HCT116 (cell line): Measurements from ENCODE around the gene ABCA1. TPM values are rescaled to one million over a fixed set of nuclear protein-coding genes. Genes with fewer than 3 reads are reported as not detected.

Experiments used
- ATAC-seq: fragments of 200-7000 bp; cut with Tn5 transposase; 2 replicates; pipeline ENCODE4 v1.9.1; 2020; ENCODE audit warnings: mild to moderate bottlenecking, moderate library complexity
- BruUV-seq: library from RNA; stranded (reverse); fragments of 400-500 nt; replicated peaks from 2 replicates; lab custom pipeline; 2021; lab: Mats Ljungman, UMichigan
- CTCF ChIA-PET: fragments of 300-600 bp; sonication (Branson Sonifier 250); formaldehyde crosslinking; loops from one replicate; lab custom pipeline; 2021; ENCODE audit warnings: antibody characterized with exemption; lab: Charles Lee
- POLR2A ChIA-PET: fragments of 300-600, 350-600 bp; sonication (Branson Sonifier 250); formaldehyde crosslinking; loops from one replicate; lab custom pipeline; 2021; ENCODE audit warnings: antibody characterized with exemption; lab: Charles Lee
- RAD21 ChIA-PET, 2 experiments: fragments of 300-600 bp; sonication (Branson Sonifier 250); formaldehyde crosslinking; loops; one replicate each; lab custom pipeline; 2023; ENCODE audit warnings: low total read pairs in 2 of 2; ENCODE audit not compliant: uncharacterized antibody in 2 of 2, unreplicated experiment in 2 of 2, low non-redundant PET in 1 of 2; lab: Charles Lee
- DNase-seq: peaks from one replicate; pipeline ENCODE4 v3.0.0-alpha.2; 2010; ENCODE audit warnings: low read depth, low spot score
- H2AFZ ChIP-seq: fragments of 200-600 bp; shearing (Covaris generic), sonication (generic); 2 replicates; pipeline ENCODE4 v1.6.1; 2017; ENCODE audit warnings: low read depth, mixed run types, mixed read lengths, antibody characterized with exemption, low read length; ENCODE audit not compliant: poor library complexity, severe bottlenecking
- H3K27ac ChIP-seq: 2 replicates; pipeline ENCODE4 v1.5.1; 2012; ENCODE audit warnings: low read depth, low read length
- H3K27me3 ChIP-seq: fragments of 200-600 bp; sonication (generic); 2 replicates; pipeline ENCODE4 v1.6.1; 2016; ENCODE audit warnings: mixed run types, low read length, mixed read lengths; ENCODE audit not compliant: insufficient read depth
- H3K36me3 ChIP-seq, 2 experiments: fragments of 200-500 bp in 1 of 2; fragments of 200-600 bp in 1 of 2; sonication (Bioruptor generic) in 1 of 2; sonication (generic) in 1 of 2; 2 replicates each; pipeline versions ENCODE4 v1.5.1 to v1.6.1; 2014 to 2016; ENCODE audit warnings: low read length in 2 of 2, inconsistent platforms in 1 of 2, mixed read lengths in 1 of 2, mixed run types in 1 of 2; ENCODE audit not compliant: insufficient read depth in 2 of 2, control insufficient read depth in 1 of 2
- H3K4me1 ChIP-seq, 2 experiments: fragments of 200-600 bp in 1 of 2; sonication (generic) in 1 of 2; 2 replicates each; pipeline versions ENCODE4 v1.5.1 to v1.6.1; 2012 to 2017; ENCODE audit warnings: low read length in 2 of 2, inconsistent platforms in 1 of 2, mild to moderate bottlenecking in 1 of 2, mixed read lengths in 1 of 2, mixed run types in 1 of 2, moderate library complexity in 1 of 2; ENCODE audit not compliant: insufficient read depth in 2 of 2, control insufficient read depth in 1 of 2
- H3K4me2 ChIP-seq: fragments of 200-600 bp; sonication (generic); 2 replicates; pipeline ENCODE4 v1.6.1; 2017; ENCODE audit warnings: mixed run types, low read length, mixed read lengths
- H3K4me3 ChIP-seq, 2 experiments: fragments of 200-600 bp in 1 of 2; sonication (generic) in 1 of 2; replicated peaks in 1 of 2; 2 replicates each; pipeline ENCODE4 v1.5.1; 2011 to 2016; ENCODE audit warnings: low read length in 2 of 2, control low read depth in 1 of 2, low read depth in 1 of 2, mild to moderate bottlenecking in 1 of 2, mixed read lengths in 1 of 2, mixed run types in 1 of 2
- H3K79me2 ChIP-seq: fragments of 200-600 bp; sonication (generic); 2 replicates; pipeline ENCODE4 v1.6.1; 2017; ENCODE audit warnings: mild to moderate bottlenecking, mixed run types, low read length, moderate library complexity, mixed read lengths; ENCODE audit not compliant: insufficient read depth
- H3K9ac ChIP-seq: fragments of 200-600 bp; sonication (generic); 2 replicates; pipeline ENCODE4 v1.6.1; 2016; ENCODE audit warnings: low read length, mixed read lengths
- H3K9me2 ChIP-seq: fragments of 200-600 bp; sonication (generic), shearing (Covaris generic); 2 replicates; pipeline ENCODE4 v1.6.1; 2017; ENCODE audit warnings: mixed run types, mild to moderate bottlenecking, moderate library complexity; ENCODE audit not compliant: insufficient read depth
- H3K9me3 ChIP-seq, 2 experiments: fragments of 200-500 bp in 1 of 2; fragments of 200-600 bp in 1 of 2; sonication (Bioruptor generic) in 1 of 2; sonication (generic) in 1 of 2; 2 replicates each; pipeline ENCODE4 v1.6.1; 2014 to 2017; ENCODE audit warnings: low read length in 2 of 2, mixed read lengths in 2 of 2, inconsistent platforms in 1 of 2, low read depth in 1 of 2, mild to moderate bottlenecking in 1 of 2, mixed run types in 1 of 2, moderate library complexity in 1 of 2; ENCODE audit not compliant: control insufficient read depth in 1 of 2, insufficient read depth in 1 of 2
- H4K20me1 ChIP-seq: fragments of 200-600 bp; sonication (generic), shearing (Covaris generic); 2 replicates; pipeline ENCODE4 v1.6.1; 2017; ENCODE audit warnings: mixed run types, mild to moderate bottlenecking, moderate library complexity; ENCODE audit not compliant: insufficient read depth
- CBX3 ChIP-seq: IDR thresholded peaks from 2 replicates; pipeline ENCODE4 v1.6.1; 2012; ENCODE audit warnings: low read depth
- ELF1 ChIP-seq: IDR thresholded peaks from 2 replicates; pipeline ENCODE4 v1.6.1; 2012; ENCODE audit warnings: low read depth, borderline replicate concordance
- EZH2phosphoT487 ChIP-seq: fragments of 200-600 bp; IDR thresholded peaks from 2 replicates; pipeline ENCODE4 v1.6.1; 2018; ENCODE audit warnings: antibody characterized with exemption, borderline replicate concordance
- POLR2A ChIP-seq: IDR thresholded peaks from 2 replicates; pipeline ENCODE4 v1.7.0; 2011; ENCODE audit warnings: borderline replicate concordance; ENCODE audit not compliant: insufficient read depth, insufficient read length; ENCODE audit errors: extremely low read depth
- RAD21 ChIP-seq: IDR thresholded peaks from 2 replicates; pipeline ENCODE4 v1.6.1; 2012; ENCODE audit warnings: low read depth, mild to moderate bottlenecking
- SIN3A ChIP-seq: IDR thresholded peaks from 2 replicates; pipeline ENCODE4 v1.6.1; 2012; ENCODE audit warnings: low read depth
- SP1 ChIP-seq: IDR thresholded peaks from 2 replicates; pipeline ENCODE4 v1.6.1; 2012; ENCODE audit warnings: low read depth
- SRF ChIP-seq: IDR thresholded peaks from 2 replicates; pipeline ENCODE4 v1.6.1; 2012; ENCODE audit warnings: low read depth
- TCF7L2 ChIP-seq: IDR thresholded peaks from 2 replicates; pipeline ENCODE4 v1.7.0; 2011; ENCODE audit warnings: borderline replicate concordance, inconsistent platforms; ENCODE audit not compliant: insufficient read depth, insufficient read length; ENCODE audit errors: extremely low read depth
- ZFX ChIP-seq: fragments of 450-650 bp; IDR thresholded peaks from 2 replicates; pipeline ENCODE4 v1.6.1; 2017
- ZNF274 ChIP-seq: fragments of 200-500 bp; sonication (Bioruptor generic); IDR thresholded peaks from 2 replicates; pipeline ENCODE4 v1.6.1; 2014; ENCODE audit warnings: mild to moderate bottlenecking, low read depth, low read length, inconsistent platforms
- intact Hi-C: fragments of 100-400 bp; cut with micrococcal nuclease; formaldehyde crosslinking; loops from 2 replicates; pipeline ENCODE4 v1.10.0; 2022
- total RNA-seq: library from RNA; stranded (reverse); gene quantifications from one replicate; pipeline ENCODE4 v1.2.1, GENCODE V29; 2021; ENCODE audit not compliant: unreplicated experiment
- TF ChIP-seq, protein P1 (sequence below): IDR thresholded peaks from 2 replicates; pipeline ENCODE4 v1.6.1; 2012
- TF ChIP-seq, protein P2 (sequence below), 3 experiments: fragments of 200-600 bp in 1 of 3; sonication (generic) in 1 of 3; IDR thresholded peaks in 2 of 3; conservative IDR thresholded peaks in 1 of 3; 2 replicates each; pipeline ENCODE4 v1.5.1; 2012 to 2017; ENCODE audit warnings: low read depth in 2 of 3, low read length in 2 of 3, antibody characterized with exemption in 1 of 3, borderline replicate concordance in 1 of 3, control low read depth in 1 of 3, mild to moderate bottlenecking in 1 of 3, mixed read lengths in 1 of 3, mixed run types in 1 of 3, moderate library complexity in 1 of 3; ENCODE audit not compliant: insufficient read depth in 1 of 3
- TF ChIP-seq, protein P3 (sequence below): IDR thresholded peaks from 2 replicates; pipeline ENCODE4 v1.6.1; 2011; ENCODE audit warnings: mild to moderate bottlenecking, low read length, moderate library complexity; ENCODE audit not compliant: insufficient replicate concordance; ENCODE audit errors: extremely low read depth

Gene ABCA1
- total RNA-seq, 1 experiment from 2014 or later = 0.89 TPM

DNA sequence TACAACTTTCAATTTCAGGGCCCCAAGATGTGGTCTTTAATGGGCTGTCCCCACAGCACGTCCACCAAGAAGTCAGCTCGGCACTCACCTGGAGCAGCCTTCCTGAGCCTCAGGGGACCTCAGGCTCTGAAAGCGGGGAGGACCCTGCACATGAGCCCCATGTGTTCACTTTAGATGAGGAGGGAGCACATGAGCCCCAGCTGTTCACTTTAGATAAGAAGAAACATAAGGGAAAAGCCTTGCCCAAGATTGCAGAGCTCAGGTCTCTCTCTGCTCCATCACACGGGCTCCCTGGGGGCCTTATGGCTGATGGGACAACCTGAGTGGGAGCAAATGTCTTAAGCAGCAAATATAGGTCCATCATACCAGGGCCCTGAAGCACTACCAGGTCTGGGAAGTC is 107.6 kb downstream of the ABCA1 start:
- Histone ChIP-seq H3K9me3 (no peaks in the 10 kb centered on the region), H3K4me2 (no peak overlapping the region), H3K27me3 (no peaks in the 10 kb centered on the region), H3K79me2 (no peaks in the 10 kb centered on the region), H3K4me3 (no peak overlapping the region)
- intact Hi-C loops = no loop called here
- no peak for TF ChIP-seq CBX3
- TF ChIP-seq ZNF274 = no peak
- TF ChIP-seq ELF1 = no peak
- TF ChIP-seq SRF = no peak
- TF ChIP-seq, all 23 proteins: peak for 0
- Histone ChIP-seq H3K4me1 (no peaks in the 10 kb centered on the region), H3K36me3 (no peaks in the 10 kb centered on the region), H3K9me2 (no peaks in the 10 kb centered on the region), H2AFZ (no peak overlapping the region), H3K27ac (no peak overlapping the region), H4K20me1 (no peaks in the 10 kb centered on the region), H3K9ac (no peak overlapping the region)
- no peak for ATAC-seq
- CTCF ChIA-PET = no interaction called here
- no peak for DNase-seq
- no TSS peak for BruUV-seq
- POLR2A ChIA-PET = no interaction called here
- RAD21 ChIA-PET = no interaction called here

DNA sequence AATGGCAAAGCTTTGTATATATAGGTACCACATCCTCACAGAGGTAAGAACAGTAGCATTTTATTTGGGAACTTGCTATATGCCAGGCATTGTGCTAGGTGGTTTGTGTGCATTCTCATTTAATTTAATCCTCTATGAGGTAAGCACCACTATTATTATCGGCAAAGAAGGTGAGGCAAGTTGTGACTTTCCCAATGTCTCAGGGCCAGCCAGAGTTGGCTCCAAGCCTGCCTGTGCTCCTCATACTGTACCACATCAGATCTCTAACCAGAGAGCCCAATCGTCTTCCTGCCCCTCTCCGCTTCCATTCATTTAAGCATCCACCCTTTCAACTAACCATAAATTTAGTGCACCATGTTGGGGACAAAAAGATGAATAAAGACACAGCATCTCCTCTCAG is 108.9 kb downstream of the ABCA1 start:
- H3K9me3 ChIP-seq = no peaks in the 10 kb centered on the region
- H3K9me2 ChIP-seq = no peaks in the 10 kb centered on the region
- H3K36me3 ChIP-seq = no peaks in the 10 kb centered on the region
- TF ChIP-seq ZFX = no peak
- TF ChIP-seq SRF = no peak
- no peak for TF ChIP-seq RAD21
- TF ChIP-seq, protein P1, sequence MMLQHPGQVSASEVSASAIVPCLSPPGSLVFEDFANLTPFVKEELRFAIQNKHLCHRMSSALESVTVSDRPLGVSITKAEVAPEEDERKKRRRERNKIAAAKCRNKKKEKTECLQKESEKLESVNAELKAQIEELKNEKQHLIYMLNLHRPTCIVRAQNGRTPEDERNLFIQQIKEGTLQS = no peak
- TF ChIP-seq, protein P2, sequence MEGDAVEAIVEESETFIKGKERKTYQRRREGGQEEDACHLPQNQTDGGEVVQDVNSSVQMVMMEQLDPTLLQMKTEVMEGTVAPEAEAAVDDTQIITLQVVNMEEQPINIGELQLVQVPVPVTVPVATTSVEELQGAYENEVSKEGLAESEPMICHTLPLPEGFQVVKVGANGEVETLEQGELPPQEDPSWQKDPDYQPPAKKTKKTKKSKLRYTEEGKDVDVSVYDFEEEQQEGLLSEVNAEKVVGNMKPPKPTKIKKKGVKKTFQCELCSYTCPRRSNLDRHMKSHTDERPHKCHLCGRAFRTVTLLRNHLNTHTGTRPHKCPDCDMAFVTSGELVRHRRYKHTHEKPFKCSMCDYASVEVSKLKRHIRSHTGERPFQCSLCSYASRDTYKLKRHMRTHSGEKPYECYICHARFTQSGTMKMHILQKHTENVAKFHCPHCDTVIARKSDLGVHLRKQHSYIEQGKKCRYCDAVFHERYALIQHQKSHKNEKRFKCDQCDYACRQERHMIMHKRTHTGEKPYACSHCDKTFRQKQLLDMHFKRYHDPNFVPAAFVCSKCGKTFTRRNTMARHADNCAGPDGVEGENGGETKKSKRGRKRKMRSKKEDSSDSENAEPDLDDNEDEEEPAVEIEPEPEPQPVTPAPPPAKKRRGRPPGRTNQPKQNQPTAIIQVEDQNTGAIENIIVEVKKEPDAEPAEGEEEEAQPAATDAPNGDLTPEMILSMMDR (IDR thresholded peaks at IDR 0.05 in 2 of 3, conservative IDR thresholded peaks at IDR 0.05 in 1 of 3; ENCODE audit: borderline replicate concordance in 1 of 3, insufficient read depth in 1 of 3, low read depth in 2 of 3, low read length in 2 of 3) = no peak
- TF ChIP-seq TCF7L2 = no peak
- no peak for TF ChIP-seq POLR2A
- TF ChIP-seq ZNF274 = no peak
- TF ChIP-seq, protein P3, sequence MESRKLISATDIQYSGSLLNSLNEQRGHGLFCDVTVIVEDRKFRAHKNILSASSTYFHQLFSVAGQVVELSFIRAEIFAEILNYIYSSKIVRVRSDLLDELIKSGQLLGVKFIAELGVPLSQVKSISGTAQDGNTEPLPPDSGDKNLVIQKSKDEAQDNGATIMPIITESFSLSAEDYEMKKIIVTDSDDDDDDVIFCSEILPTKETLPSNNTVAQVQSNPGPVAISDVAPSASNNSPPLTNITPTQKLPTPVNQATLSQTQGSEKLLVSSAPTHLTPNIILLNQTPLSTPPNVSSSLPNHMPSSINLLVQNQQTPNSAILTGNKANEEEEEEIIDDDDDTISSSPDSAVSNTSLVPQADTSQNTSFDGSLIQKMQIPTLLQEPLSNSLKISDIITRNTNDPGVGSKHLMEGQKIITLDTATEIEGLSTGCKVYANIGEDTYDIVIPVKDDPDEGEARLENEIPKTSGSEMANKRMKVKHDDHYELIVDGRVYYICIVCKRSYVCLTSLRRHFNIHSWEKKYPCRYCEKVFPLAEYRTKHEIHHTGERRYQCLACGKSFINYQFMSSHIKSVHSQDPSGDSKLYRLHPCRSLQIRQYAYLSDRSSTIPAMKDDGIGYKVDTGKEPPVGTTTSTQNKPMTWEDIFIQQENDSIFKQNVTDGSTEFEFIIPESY = no peak
- no peak for TF ChIP-seq SP1
- TF ChIP-seq SIN3A = no peak
- no peak for TF ChIP-seq EZH2phosphoT487
- no peak overlapping the region for H3K27ac ChIP-seq
- intact Hi-C loops = no loop called here
- no peaks in the 10 kb centered on the region for H4K20me1 ChIP-seq
- no peaks in the 10 kb centered on the region for H3K79me2 ChIP-seq
- CTCF ChIA-PET = no interaction called here
- POLR2A ChIA-PET = no interaction called here
- RAD21 ChIA-PET = no interaction called here
- BruUV-seq = no TSS peak
- H3K9ac ChIP-seq = no peak overlapping the region
- H2AFZ ChIP-seq = no peak overlapping the region
- no peaks in the 10 kb centered on the region for H3K4me1 ChIP-seq
- no peak overlapping the region for H3K4me3 ChIP-seq
- no peak for ATAC-seq
- no peak overlapping the region for H3K4me2 ChIP-seq
- H3K27me3 ChIP-seq = no peaks in the 10 kb centered on the region
- DNase-seq = no peak
